Measurements from ENCODE around the gene APOC3.

GRCh38 chr11:116873381-116873780 lies 43.7 kb downstream of the APOC3 start:
- TF ChIP-seq POLR2AphosphoS5 (IDR thresholded peaks at IDR 0.05) (no peak), POLR2A (IDR thresholded peaks at IDR 0.05) (no peak), CTCF (IDR thresholded peaks at IDR 0.05) (no peak)
